Measurements from ENCODE around the gene TBCD. TPM values are rescaled to one million over a fixed set of nuclear protein-coding genes. Genes with fewer than 3 reads are reported as not detected.
A peak's percentile ranks its signal among the peaks of the same experiment; 100 is the strongest.

Gene TBCD
- total RNA-seq, 1 experiment from 2014 or later: 173 TPM

GRCh38 chr17:82936768-82937171 is 184.9 kb downstream of the TBCD start (continued):
- no peak for TF ChIP-seq ZNF281 (CRISPR knock-in tag; IDR thresholded peaks at IDR 0.05)

GRCh38 chr17:82937411-82938371 is 185.8 kb downstream of the TBCD start:
- Mint-ChIP-seq H3K4me1 (no peaks in the 10 kb centered on the region; the same call in 1 of the 2 replicates), H3K27me3 (ENCODE audit: low read depth) (no peaks in the 10 kb centered on the region), H3K4me3 (no peak overlapping the region), H3K27ac (peak overlapping the region; percentile 76; the same call in 1 of the 2 replicates), H3K9me3 (peaks cover 3% of the 10 kb centered on the region), H3K36me3 (peaks cover 64% of the 10 kb centered on the region)
- peak; percentile 21 for DNase-seq (ENCODE audit: low spot score)
- ATAC-seq: peak; percentile 38
- ChIA-PET POLR2A (no interaction called here), CTCF (interaction anchor here (1.0 kb wide), 1 partner anchor 29 kb away, joined by 3 read pairs; no protein-coding TSS in a partner anchor)
- TF ChIP-seq ZNF232 (CRISPR knock-in tag; IDR thresholded peaks at IDR 0.05) (no peak), ZMAT4 (CRISPR knock-in tag; IDR thresholded peaks at IDR 0.05) (no peak), IRF1 (CRISPR knock-in tag; IDR thresholded peaks at IDR 0.05) (no peak), OVOL2 (CRISPR knock-in tag; IDR thresholded peaks at IDR 0.05; ENCODE audit: borderline replicate concordance) (no peak), PREB (CRISPR knock-in tag; IDR thresholded peaks at IDR 0.05; ENCODE audit: borderline replicate concordance) (no peak), HMGA2 (CRISPR knock-in tag; IDR thresholded peaks at IDR 0.05) (no peak), MXD4 (CRISPR knock-in tag; IDR thresholded peaks at IDR 0.05; ENCODE audit: borderline replicate concordance) (no peak), NFATC4 (CRISPR knock-in tag; IDR thresholded peaks at IDR 0.05) (no peak), ZNF425 (CRISPR knock-in tag; conservative IDR thresholded peaks at IDR 0.05) (no peak), ATF2 (CRISPR knock-in tag; IDR thresholded peaks at IDR 0.05; ENCODE audit: borderline replicate concordance, low read depth) (no peak), SMAD3 (CRISPR knock-in tag; IDR thresholded peaks at IDR 0.05; ENCODE audit: borderline replicate concordance) (no peak), CBFB (CRISPR knock-in tag; IDR thresholded peaks at IDR 0.05; ENCODE audit: low read depth) (no peak), ZNF512 (CRISPR knock-in tag; IDR thresholded peaks at IDR 0.05; ENCODE audit: borderline replicate concordance) (no peak)
